ENCODE data around the gene IKZF3.
"Not testable (repeated sequence)": the region's sequence is repeated elsewhere in the genome, so short reads cannot be mapped to it uniquely, and the experiment has no call there.

The IKZF3 gene

DNA sequence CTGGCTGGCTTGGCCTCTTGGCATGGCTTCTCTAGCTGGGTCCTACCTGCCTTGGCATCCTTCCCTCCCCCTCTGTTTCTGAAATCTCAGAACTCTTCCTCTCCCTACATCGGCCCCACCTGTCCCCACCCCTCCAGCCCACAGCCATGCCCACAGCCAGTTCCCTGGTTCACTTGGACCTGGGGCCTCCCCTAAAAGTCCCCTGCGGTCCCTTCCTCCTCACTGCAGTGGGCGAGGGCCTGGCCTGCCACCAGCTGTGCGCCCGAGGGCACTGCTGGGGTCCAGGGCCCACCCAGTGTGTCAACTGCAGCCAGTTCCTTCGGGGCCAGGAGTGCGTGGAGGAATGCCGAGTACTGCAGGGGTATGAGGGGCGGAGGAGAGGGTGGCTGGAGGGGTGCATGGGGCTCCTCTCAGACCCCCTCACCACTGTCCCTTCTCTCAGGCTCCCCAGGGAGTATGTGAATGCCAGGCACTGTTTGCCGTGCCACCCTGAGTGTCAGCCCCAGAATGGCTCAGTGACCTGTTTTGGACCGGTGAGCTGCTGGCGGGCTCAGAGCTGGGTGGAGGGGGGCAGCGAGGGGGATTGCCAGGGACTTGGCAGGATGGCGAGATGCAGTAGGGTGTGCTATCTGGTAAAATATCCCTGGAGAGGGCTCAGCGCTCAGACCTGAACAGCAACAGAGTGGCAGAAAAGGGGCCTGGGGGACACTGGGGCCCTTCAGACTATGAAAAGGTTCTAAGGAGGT is 147.9 kb downstream of the IKZF3 start:
- no peak for DNase-seq (ENCODE audit: low read depth)

- DNase-seq (ENCODE audit: low read depth), result no peak
Measured at GRCh38 chr17:39715375-39716072, 148.6 kb downstream of the IKZF3 start.

DNA sequence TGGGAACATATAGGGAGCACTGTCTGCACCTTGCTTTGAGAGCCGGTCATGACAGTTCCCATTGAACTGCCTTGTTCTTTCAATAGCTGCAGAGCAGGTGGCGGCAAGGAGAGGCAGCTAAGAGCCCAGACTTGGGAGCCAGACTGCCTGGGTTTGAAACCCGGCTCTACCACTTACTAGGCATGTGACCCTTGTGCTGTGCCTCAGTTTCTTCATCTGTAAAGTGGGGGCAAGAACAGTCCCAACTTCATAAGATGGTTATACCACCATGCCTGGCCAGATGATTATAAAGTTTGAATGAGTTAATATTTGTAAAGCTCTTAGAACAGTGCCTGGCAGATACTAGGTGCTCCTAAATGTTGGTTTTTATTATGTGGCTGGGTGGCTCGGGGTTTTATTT is 149.9 kb downstream of the IKZF3 start:
- DNase-seq (ENCODE audit: low read depth), result no peak

- DNase-seq (ENCODE audit: low read depth), result no peak
Measured at GRCh38 chr17:39711851-39712250, 152.3 kb downstream of the IKZF3 start.

DNA sequence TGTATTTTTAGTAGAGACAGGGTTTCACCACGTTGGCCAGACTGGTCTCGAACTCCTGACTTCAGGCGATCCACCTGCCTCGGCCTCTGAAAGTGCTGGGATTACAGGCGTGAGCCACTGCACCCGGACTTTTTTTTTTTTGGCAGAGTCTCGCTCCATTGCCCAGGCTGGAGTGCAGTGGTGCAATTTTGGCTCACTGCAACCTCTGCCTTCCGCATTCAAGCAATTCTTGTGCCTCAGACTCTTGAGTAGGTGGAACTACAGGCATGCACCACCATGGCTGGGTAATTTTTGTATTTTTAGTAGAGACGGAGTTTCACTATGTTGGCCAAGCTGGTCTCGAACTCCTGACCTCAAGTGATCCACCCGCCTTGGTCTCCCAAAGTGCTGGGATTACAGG is 153.0 kb downstream of the IKZF3 start:
- DNase-seq (ENCODE audit: low read depth), result not testable (repeated sequence)

DNA sequence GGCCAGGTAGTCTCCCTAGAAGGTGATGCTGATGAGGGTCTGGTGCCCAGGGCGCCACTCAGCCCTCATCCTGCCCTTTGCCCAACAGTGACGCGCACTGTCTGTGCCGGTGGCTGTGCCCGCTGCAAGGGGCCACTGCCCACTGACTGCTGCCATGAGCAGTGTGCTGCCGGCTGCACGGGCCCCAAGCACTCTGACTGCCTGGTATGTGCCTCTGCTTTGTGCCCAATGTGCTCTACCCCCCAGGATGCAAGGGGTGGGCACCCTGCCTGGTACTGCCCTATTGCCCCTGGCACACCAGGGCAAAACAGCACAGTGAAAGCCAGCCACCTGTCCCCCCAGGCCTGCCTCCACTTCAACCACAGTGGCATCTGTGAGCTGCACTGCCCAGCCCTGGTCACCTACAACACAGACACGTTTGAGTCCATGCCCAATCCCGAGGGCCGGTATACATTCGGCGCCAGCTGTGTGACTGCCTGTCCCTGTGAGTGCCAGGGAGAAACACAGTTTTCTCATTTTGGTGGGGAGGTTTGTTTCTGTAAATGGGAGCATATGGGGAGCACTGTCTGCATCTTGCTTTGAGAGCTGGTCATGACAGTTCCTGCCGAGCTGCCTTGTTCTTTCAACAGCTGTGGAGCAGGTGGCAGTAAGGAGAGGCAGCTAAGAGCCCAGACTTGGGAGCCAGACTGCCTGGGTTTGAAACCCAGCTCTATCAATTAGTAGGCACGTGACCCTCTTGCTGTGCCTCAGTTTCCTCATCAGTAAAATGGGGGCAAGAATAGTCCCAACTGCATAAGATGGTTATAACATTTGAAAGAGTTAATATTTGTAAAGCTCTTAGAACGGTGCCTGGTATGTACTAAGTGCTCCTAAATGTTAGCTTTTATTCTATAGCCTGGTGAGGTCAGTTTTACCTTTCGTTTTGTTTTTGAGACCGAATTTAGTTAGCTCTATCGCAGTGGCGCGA is 153.8 kb downstream of the IKZF3 start:
- DNase-seq (ENCODE audit: low read depth), result no peak

- no peak for DNase-seq (ENCODE audit: low read depth)
Measured at GRCh38 chr17:39709319-39709997, 154.7 kb downstream of the IKZF3 start.
